ENCODE measurements around the gene SYT8. TPM values are rescaled to one million over a fixed set of nuclear protein-coding genes. Genes with fewer than 3 reads are reported as not detected.
"Not testable (repeated sequence)": the region's sequence is repeated elsewhere in the genome, so short reads cannot be mapped to it uniquely, and the experiment has no call there.

Gene SYT8
- polyA plus RNA-seq, 4 donors = 0.42 to 1.1 TPM; not detected in 2

- no peak for DNase-seq (ENCODE audit: low read depth in 4 of 4, low spot score in 3 of 4)
Observed at GRCh38 chr11:1879941-1880720, 45.3 kb downstream of the SYT8 start.

DNA sequence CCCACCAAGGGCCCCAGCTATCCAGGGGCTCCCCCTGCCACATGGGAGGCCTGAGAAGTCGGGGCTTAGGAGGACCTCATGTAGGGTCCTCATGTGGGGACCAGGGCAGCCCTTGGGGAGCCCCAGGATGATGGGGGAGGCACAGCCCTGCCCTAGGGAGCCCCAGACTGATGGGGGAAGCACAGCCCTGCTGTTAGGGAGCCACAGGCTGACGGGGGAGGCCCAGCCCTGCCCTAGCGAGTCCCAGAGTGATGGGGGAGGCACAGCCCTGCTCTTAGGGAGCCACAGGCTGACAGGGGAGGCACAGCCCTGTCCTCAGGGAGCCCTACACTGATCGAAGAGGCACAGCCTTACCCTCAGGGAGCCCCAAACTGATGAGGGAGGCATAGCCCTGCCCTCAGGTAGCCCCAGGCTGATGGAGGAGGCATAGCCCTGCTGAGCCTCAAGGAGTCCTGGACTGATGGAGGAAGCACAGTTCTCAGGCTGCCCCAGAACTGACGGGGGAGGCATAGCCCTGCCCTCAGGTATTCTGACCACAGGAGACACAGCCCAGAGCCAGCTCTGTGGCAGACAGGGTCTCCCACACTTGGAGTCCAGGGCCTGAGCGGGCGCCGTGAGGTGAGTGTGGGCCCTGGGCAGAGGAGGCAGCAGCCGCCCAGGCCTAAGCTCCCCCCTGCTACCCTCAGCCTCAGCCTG lies 46.1 kb downstream of the SYT8 start:
- DNase-seq (ENCODE audit: low read depth in 4 of 4, low spot score in 3 of 4) = no peak

DNA sequence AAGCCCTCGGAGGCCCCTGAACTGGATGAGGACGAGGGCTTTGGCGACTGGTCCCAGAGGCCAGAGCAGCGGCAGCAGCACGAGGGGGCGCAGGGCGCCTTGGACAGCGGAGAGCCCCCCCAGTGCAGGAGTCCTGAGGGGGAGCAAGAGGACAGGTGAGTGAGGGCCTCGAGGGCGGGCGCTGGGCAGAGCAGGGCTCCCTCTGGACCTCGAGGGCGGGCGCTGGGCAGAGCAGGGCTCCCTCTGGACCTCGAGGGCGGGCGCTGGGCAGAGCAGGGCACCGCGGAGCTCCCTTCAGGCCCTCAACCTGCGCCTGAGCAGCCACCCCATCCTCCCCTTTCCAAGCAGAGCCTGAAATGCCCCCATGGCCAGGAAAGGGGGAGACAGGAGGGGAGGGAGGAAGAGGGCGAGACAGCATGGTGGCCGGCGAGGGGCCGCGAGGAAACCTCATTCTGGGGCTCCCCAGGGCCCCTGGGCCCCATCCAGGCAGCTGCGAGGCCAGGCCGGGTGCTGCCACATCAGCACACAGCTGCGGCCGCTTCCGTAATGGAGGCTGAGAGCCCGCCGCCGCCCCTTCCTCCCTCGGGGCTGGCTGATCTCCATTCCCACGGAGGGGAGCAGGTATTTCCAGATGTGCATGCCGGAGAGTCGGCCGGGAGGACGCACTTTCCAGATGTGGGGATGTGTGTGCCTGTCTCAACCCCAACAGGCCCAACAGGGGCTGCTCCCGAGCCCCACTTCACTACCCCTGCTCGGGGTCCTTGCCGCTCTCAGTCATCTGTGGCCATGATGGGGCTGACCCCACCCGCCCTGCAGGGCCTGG lies 46.9 kb downstream of the SYT8 start:
- DNase-seq (ENCODE audit: low read depth in 4 of 4, low spot score in 3 of 4) = no peak

- peak in 2 of 4 donors; percentile 59 to 74 for DNase-seq (ENCODE audit: low read depth in 4 of 4, low spot score in 3 of 4)
Observed at GRCh38 chr11:1882265-1883238, 47.8 kb downstream of the SYT8 start.

- DNase-seq (ENCODE audit: low read depth in 4 of 4, low spot score in 3 of 4) = no peak
Observed at GRCh38 chr11:1883346-1884302, 48.8 kb downstream of the SYT8 start.

DNA sequence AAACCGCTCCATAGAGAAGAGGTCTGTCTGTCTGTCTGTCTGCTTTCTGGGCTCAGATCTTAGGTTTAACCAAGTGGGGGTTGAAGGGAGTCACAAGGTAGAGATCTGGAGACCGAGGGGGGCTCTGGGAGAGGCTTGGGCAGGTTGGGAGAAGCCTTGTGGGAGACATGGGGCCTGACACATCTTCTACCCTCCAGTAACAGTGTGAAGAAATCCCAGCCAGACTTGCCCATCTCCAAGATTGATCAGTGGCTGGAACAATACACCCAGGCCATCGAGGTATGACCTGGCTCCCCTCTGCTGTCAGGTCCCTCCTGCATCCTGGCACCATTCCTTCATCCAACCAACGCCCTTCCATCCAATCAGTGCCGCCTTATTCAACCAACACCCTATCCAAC lies 49.5 kb downstream of the SYT8 start:
- no peak for DNase-seq (ENCODE audit: low read depth in 4 of 4, low spot score in 3 of 4)

DNA sequence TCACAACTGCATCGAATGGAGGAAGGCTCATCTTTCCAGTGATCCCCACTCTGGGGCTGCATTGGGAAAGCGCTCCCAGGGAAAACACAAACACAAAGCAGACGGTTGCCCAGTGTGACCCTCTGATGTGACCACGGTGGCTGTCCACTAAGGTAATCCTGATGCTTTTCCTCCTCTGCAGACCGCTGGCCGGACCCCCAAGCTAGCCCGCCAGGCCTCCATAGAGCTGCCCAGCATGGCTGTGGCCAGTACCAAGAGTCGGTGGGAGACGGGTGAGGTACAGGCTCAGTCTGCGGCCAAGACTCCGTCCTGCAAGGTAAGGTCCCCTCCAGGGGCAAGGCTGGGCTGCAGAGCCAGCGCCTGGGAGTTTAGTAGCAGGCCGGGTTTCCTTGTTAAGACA lies 51.8 kb downstream of the SYT8 start:
- not testable (repeated sequence) for DNase-seq (ENCODE audit: low read depth in 4 of 4, low spot score in 3 of 4)

Other genes starting within 250 kb of the SYT8 start
- under 1 TPM in 2 of 4 donors, not detected in 2; 0.24 to 0.63 TPM for gene KRTAP5-1, start 249.7 kb upstream of the SYT8 start, polyA plus RNA-seq (ENCODE audit: insufficient read length in 4 of 4)
- not detected for gene KRTAP5-2, start 236.7 kb upstream of the SYT8 start, polyA plus RNA-seq (ENCODE audit: insufficient read length in 4 of 4)
- gene KRTAP5-3, start 226.5 kb upstream of the SYT8 start, polyA plus RNA-seq (ENCODE audit: insufficient read length in 4 of 4) = under 1 TPM in 1 of 4 donors, not detected in 3; 0.31 TPM
- not detected for gene KRTAP5-4, start 212.9 kb upstream of the SYT8 start, polyA plus RNA-seq (ENCODE audit: insufficient read length in 4 of 4)
- gene KRTAP5-5, start 205.2 kb upstream of the SYT8 start, polyA plus RNA-seq (ENCODE audit: insufficient read length in 4 of 4) = not detected
- not detected for gene KRTAP5-6, start 137.8 kb upstream of the SYT8 start, polyA plus RNA-seq (ENCODE audit: insufficient read length in 4 of 4)
- under 1 TPM; 0.11 to 0.47 (median 0.22) TPM for gene IFITM10, start 84.4 kb upstream of the SYT8 start, polyA plus RNA-seq (ENCODE audit: insufficient read length in 4 of 4)
- gene CTSD, start 71.1 kb upstream of the SYT8 start, polyA plus RNA-seq (ENCODE audit: insufficient read length in 4 of 4) = 100 to 1,000 TPM; 171 to 263 (median 222) TPM
- 1 to 10 TPM in 1 of 4 donors, under 1 TPM in 2, not detected in 1; 0.45 to 1.0 (median 0.78) TPM for gene TNNI2, start 4.0 kb downstream of the SYT8 start, polyA plus RNA-seq (ENCODE audit: insufficient read length in 4 of 4)
- 10 to 100 TPM in 1 of 4 donors, 1 to 10 TPM in 3; 5.2 to 10.8 (median 7.3) TPM for gene LSP1, start 18.1 kb downstream of the SYT8 start, polyA plus RNA-seq (ENCODE audit: insufficient read length in 4 of 4)
- under 1 TPM; 0.04 to 0.26 (median 0.17) TPM for gene PRR33, start 56.9 kb downstream of the SYT8 start, polyA plus RNA-seq (ENCODE audit: insufficient read length in 4 of 4)
- gene TNNT3, start 84.7 kb downstream of the SYT8 start, polyA plus RNA-seq (ENCODE audit: insufficient read length in 4 of 4) = 10 to 100 TPM in 3 of 4 donors, 1 to 10 TPM in 1; 5.6 to 16.9 (median 11.3) TPM
- gene MRPL23, start 112.3 kb downstream of the SYT8 start, polyA plus RNA-seq (ENCODE audit: insufficient read length in 4 of 4) = 10 to 100 TPM; 32.8 to 74.1 (median 50.0) TPM
- gene H19, start 162.9 kb downstream of the SYT8 start, polyA plus RNA-seq (ENCODE audit: insufficient read length in 4 of 4) = 1,000 to 10,000 TPM; 3,036 to 8,071 (median 3,586) TPM